Measurements from ENCODE around the gene PDE5A. TPM values are rescaled to one million over a fixed set of nuclear protein-coding genes. Genes with fewer than 3 reads are reported as not detected.

Gene PDE5A
- polyA plus RNA-seq, 3 donors, result 0.80 to 0.82 TPM; not detected in 1

GRCh38 chr4:119597377-119597776 is 31.2 kb downstream of the PDE5A start:
- TF ChIP-seq CTCF (IDR thresholded peaks at IDR 0.05), result no peak
- no peaks in the 10 kb centered on the region for H3K27me3 ChIP-seq (ENCODE audit: control insufficient read depth in 2 of 2, insufficient read depth in 2 of 2, low read length in 2 of 2)
- H3K4me2 ChIP-seq (replicated peaks; ENCODE audit: extremely low read depth, low read length, poor library complexity, severe bottlenecking), result no peak overlapping the region
- H3K27me3 Mint-ChIP-seq (ENCODE audit: low read depth in 3 of 3), result peaks cover 1 to 4% (median 2%) of the 10 kb centered on the region in 3 donors
- H3K9me3 Mint-ChIP-seq, result peaks cover 0 to 5% (median 4%) of the 10 kb centered on the region in 7 donors
- H2AFZ ChIP-seq (ENCODE audit: insufficient read depth, low read depth, low read length, poor library complexity, severe bottlenecking), result no peak overlapping the region
- no peaks in the 10 kb centered on the region for H3K4me1 ChIP-seq (ENCODE audit: control insufficient read depth in 1 of 2, insufficient read depth in 2 of 2, low read length in 2 of 2)
- no peaks in the 10 kb centered on the region for H4K20me1 ChIP-seq (ENCODE audit: insufficient read depth, low read length)
- no peaks in the 10 kb centered on the region for H3K9me3 ChIP-seq (replicated peaks in 1 of 2; ENCODE audit: control insufficient read depth in 1 of 2, insufficient read depth in 1 of 2, low read length in 2 of 2)
- no peak overlapping the region for H3K9ac ChIP-seq (ENCODE audit: insufficient read depth, low read length, poor library complexity, severe bottlenecking)
- H3K27ac ChIP-seq (ENCODE audit: low read depth in 1 of 2, low read length in 2 of 2), result no peak overlapping the region
- no peaks in the 10 kb centered on the region for H3K36me3 ChIP-seq (replicated peaks in 1 of 2; ENCODE audit: control insufficient read depth in 1 of 2, insufficient read depth in 2 of 2, low read length in 2 of 2)
- intact Hi-C loops (cut with micrococcal nuclease), result no loop called here
- no peak overlapping the region for H3K4me3 Mint-ChIP-seq
- no peak overlapping the region for H3K27ac Mint-ChIP-seq
- H3K4me3 ChIP-seq (replicated peaks in 1 of 3; ENCODE audit: low read depth in 2 of 3, low read length in 3 of 3), result no peak overlapping the region
- WGBS (ENCODE audit: insufficient coverage), result no CpG with 5 or more reads among the region's 3 CpGs
- H3K79me2 ChIP-seq (ENCODE audit: insufficient read depth, low read length), result no peaks in the 10 kb centered on the region
- DNase-seq, result no peak
- no peaks in the 10 kb centered on the region for H3K4me1 Mint-ChIP-seq
- H3K36me3 Mint-ChIP-seq, result no peaks in the 10 kb centered on the region

- no peaks in the 10 kb centered on the region for H3K79me2 ChIP-seq (ENCODE audit: insufficient read depth, low read length)
- Mint-ChIP-seq H3K4me3 (no peak overlapping the region), H3K36me3 (no peaks in the 10 kb centered on the region), H3K27ac (no peak overlapping the region), H3K4me1 (no peaks in the 10 kb centered on the region), H3K9me3 (peaks cover 1 to 4% (median 2%) of the 10 kb centered on the region in 7 donors), H3K27me3 (ENCODE audit: low read depth in 3 of 3) (peaks cover 1 to 4% (median 2%) of the 10 kb centered on the region in 3 donors)
- no peaks in the 10 kb centered on the region for H3K9me3 ChIP-seq (replicated peaks in 1 of 2; ENCODE audit: control insufficient read depth in 1 of 2, insufficient read depth in 1 of 2, low read length in 2 of 2)
- intact Hi-C loops (cut with micrococcal nuclease), result no loop called here
- no peaks in the 10 kb centered on the region for H3K27me3 ChIP-seq (ENCODE audit: control insufficient read depth in 2 of 2, insufficient read depth in 2 of 2, low read length in 2 of 2)
- H3K9ac ChIP-seq (ENCODE audit: insufficient read depth, low read length, poor library complexity, severe bottlenecking), result no peak overlapping the region
- H3K36me3 ChIP-seq (replicated peaks in 1 of 2; ENCODE audit: control insufficient read depth in 1 of 2, insufficient read depth in 2 of 2, low read length in 2 of 2), result no peaks in the 10 kb centered on the region
- no CpG with 5 or more reads among the region's 5 CpGs for WGBS (ENCODE audit: insufficient coverage)
- H2AFZ ChIP-seq (ENCODE audit: insufficient read depth, low read depth, low read length, poor library complexity, severe bottlenecking), result no peak overlapping the region
- H3K4me1 ChIP-seq (ENCODE audit: control insufficient read depth in 1 of 2, insufficient read depth in 2 of 2, low read length in 2 of 2), result no peaks in the 10 kb centered on the region
- TF ChIP-seq CTCF (IDR thresholded peaks at IDR 0.05), result no peak
- no peak overlapping the region for H3K27ac ChIP-seq (ENCODE audit: low read depth in 1 of 2, low read length in 2 of 2)
- no peak overlapping the region for H3K4me2 ChIP-seq (replicated peaks; ENCODE audit: extremely low read depth, low read length, poor library complexity, severe bottlenecking)
- H4K20me1 ChIP-seq (ENCODE audit: insufficient read depth, low read length), result no peaks in the 10 kb centered on the region
- DNase-seq, result no peak
- no peak overlapping the region for H3K4me3 ChIP-seq (replicated peaks in 1 of 3; ENCODE audit: low read depth in 2 of 3, low read length in 3 of 3)
These were observed 34.9 kb downstream of the PDE5A start for GRCh38 chr4:119593698-119594097.

Data from CD14-positive monocyte (primary cell).